ENCODE measurements around the gene RPS21.

DNA sequence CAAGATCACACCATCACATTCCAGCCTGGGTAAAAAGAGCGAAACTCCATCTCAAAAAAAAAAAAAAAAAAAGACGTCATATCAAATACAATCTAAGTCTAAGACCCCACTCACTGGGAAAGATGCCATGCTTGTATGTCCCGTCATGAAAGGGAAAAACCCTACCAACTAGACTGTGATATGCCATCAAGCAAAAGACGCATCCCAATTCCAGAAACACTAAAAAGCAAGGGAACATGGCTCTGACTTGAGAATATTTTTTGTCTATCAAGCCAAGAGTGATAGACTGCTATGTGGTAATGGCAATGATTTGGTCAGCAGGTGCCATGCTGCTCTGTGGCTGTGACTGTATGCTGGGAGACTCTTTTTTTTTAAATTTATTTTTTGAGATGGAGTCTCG, 42.8 kb upstream of the RPS21 start:
- TF ChIP-seq, protein P1, sequence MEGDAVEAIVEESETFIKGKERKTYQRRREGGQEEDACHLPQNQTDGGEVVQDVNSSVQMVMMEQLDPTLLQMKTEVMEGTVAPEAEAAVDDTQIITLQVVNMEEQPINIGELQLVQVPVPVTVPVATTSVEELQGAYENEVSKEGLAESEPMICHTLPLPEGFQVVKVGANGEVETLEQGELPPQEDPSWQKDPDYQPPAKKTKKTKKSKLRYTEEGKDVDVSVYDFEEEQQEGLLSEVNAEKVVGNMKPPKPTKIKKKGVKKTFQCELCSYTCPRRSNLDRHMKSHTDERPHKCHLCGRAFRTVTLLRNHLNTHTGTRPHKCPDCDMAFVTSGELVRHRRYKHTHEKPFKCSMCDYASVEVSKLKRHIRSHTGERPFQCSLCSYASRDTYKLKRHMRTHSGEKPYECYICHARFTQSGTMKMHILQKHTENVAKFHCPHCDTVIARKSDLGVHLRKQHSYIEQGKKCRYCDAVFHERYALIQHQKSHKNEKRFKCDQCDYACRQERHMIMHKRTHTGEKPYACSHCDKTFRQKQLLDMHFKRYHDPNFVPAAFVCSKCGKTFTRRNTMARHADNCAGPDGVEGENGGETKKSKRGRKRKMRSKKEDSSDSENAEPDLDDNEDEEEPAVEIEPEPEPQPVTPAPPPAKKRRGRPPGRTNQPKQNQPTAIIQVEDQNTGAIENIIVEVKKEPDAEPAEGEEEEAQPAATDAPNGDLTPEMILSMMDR (IDR thresholded peaks at IDR 0.05) = no peak
- TF ChIP-seq POLR2A (IDR thresholded peaks at IDR 0.05) = no peak
- no peak for TF ChIP-seq POLR2AphosphoS5 (IDR thresholded peaks at IDR 0.05)
